Ramos (cell line): ENCODE data around the gene DYNC1I1.

Experiments used
- in situ Hi-C: fragments of 300-500 bp; cut with MboI; formaldehyde crosslinking; loops from one replicate; pipeline ENCODE4 v1.14.3; 2022; ENCODE audit warnings: low sequenced_read_pairs; ENCODE audit not compliant: unreplicated experiment

DYNC1I1 gene

GRCh38 chr7:95772298-95772770 is at the start of gene DYNC1I1:
Gene DYNC1I1 (plus strand): TSS chr7:95772554. CDS start chr7:95804730, 32,176 bp downstream.
- in situ Hi-C loops = no loop called here

GRCh38 chr7:95723583-95724180 is 48.7 kb upstream of the DYNC1I1 start:
- in situ Hi-C loops = no loop called here

GRCh38 chr7:95725205-95725604 is 47.1 kb upstream of the DYNC1I1 start:
- in situ Hi-C loops = no loop called here

GRCh38 chr7:95730493-95731280 is 41.7 kb upstream of the DYNC1I1 start:
- in situ Hi-C loops = no loop called here

GRCh38 chr7:95736635-95737034 is 35.7 kb upstream of the DYNC1I1 start:
- in situ Hi-C loops = no loop called here

GRCh38 chr7:95737828-95738505 is 34.4 kb upstream of the DYNC1I1 start:
- in situ Hi-C loops = no loop called here

GRCh38 chr7:95749044-95749443 is 23.3 kb upstream of the DYNC1I1 start:
- in situ Hi-C loops = no loop called here

- in situ Hi-C loops = no loop called here
Measured at GRCh38 chr7:95749515-95749914, 22.8 kb upstream of the DYNC1I1 start.

- in situ Hi-C loops = no loop called here
Measured at GRCh38 chr7:95753440-95753839, 18.9 kb upstream of the DYNC1I1 start.

GRCh38 chr7:95755277-95755934 is 16.9 kb upstream of the DYNC1I1 start:
- in situ Hi-C loops = no loop called here

GRCh38 chr7:95758187-95758586 is 14.2 kb upstream of the DYNC1I1 start:
- in situ Hi-C loops = no loop called here

GRCh38 chr7:95766086-95766485 is 6.3 kb upstream of the DYNC1I1 start:
- in situ Hi-C loops = no loop called here

GRCh38 chr7:95766657-95767056 is 5.7 kb upstream of the DYNC1I1 start:
- in situ Hi-C loops = no loop called here

GRCh38 chr7:95772771-95773581 is 622 bp downstream of the DYNC1I1 start:
- in situ Hi-C loops = no loop called here

- in situ Hi-C loops = no loop called here
Measured at GRCh38 chr7:95776561-95777185, 4.3 kb downstream of the DYNC1I1 start.

- in situ Hi-C loops = no loop called here
Measured at GRCh38 chr7:95777269-95777668, 4.9 kb downstream of the DYNC1I1 start.

GRCh38 chr7:95780665-95781064 is 8.3 kb downstream of the DYNC1I1 start:
- in situ Hi-C loops = no loop called here

- in situ Hi-C loops = no loop called here
Measured at GRCh38 chr7:95781961-95782586, 9.7 kb downstream of the DYNC1I1 start.

- in situ Hi-C loops = no loop called here
Measured at GRCh38 chr7:95784796-95785195, 12.4 kb downstream of the DYNC1I1 start.
